ENCODE measurements around the gene NYNRIN.
"Not testable (repeated sequence)": the region's sequence is repeated elsewhere in the genome, so short reads cannot be mapped to it uniquely, and the experiment has no call there.

Gene NYNRIN

DNA sequence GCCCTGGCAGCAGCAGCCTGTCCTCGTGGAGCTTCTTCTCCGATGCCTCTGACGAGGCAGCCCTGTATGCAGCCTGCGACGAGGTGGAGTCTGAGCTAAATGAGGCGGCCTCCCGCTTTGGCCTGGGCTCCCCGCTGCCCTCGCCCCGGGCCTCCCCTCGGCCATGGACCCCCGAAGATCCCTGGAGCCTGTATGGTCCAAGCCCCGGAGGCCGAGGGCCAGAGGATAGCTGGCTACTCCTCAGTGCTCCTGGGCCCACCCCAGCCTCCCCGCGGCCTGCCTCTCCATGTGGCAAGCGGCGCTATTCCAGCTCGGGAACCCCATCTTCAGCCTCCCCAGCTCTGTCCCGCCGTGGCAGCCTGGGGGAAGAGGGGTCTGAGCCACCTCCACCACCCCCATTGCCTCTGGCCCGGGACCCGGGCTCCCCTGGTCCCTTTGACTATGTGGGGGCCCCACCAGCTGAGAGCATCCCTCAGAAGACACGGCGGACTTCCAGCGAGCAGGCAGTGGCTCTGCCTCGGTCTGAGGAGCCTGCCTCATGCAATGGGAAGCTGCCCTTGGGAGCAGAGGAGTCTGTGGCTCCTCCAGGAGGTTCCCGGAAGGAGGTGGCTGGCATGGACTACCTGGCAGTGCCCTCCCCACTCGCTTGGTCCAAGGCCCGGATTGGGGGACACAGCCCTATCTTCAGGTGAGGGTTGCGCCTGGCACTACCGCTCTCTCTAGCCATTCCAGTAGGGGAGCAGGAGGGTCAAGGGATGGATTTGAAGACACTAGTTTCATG lies 28.7 kb upstream of the NYNRIN start:
- no peak for DNase-seq (ENCODE audit: low read depth)

DNA sequence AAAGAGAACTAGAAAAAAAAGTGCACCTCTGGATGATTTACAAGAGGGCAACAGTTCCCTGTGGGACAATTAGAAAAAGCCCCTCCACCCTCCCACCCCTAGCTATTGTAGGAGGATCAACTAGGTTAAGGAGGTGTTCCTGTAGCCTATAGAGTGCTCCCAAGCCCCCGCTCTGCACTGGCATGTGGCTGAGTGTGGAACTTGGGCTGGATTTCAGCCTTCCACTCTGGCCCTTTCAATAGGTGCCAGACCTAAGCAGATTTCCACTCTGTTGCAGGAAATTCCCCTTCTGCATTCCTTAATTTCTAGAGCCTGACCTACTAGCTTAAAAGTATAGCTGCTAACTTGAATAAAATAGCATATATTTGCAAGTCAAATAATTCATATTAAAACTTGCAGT lies 28.1 kb upstream of the NYNRIN start:
- DNase-seq (ENCODE audit: low read depth): no peak

DNA sequence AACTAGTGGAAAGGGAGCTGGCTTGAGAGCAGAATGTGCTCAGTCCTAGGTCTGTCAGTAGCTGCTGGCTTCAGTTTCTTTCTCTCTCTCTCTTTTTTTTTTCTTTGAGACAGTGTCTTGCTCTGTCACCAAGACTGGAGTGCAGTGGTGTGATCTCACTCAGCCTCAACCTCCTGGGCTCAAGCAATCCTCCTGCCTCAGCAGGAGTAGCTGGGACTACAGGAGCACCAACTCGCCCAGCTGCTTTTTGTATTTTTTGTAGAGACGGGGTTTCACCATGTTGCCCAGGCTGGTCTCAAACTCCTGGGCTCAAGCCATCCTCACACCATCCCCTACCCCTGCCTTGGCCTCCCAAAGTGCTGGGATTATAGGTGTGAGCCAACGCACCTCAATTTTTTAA lies 27.2 kb upstream of the NYNRIN start:
- DNase-seq (ENCODE audit: low read depth): not testable (repeated sequence)

DNA sequence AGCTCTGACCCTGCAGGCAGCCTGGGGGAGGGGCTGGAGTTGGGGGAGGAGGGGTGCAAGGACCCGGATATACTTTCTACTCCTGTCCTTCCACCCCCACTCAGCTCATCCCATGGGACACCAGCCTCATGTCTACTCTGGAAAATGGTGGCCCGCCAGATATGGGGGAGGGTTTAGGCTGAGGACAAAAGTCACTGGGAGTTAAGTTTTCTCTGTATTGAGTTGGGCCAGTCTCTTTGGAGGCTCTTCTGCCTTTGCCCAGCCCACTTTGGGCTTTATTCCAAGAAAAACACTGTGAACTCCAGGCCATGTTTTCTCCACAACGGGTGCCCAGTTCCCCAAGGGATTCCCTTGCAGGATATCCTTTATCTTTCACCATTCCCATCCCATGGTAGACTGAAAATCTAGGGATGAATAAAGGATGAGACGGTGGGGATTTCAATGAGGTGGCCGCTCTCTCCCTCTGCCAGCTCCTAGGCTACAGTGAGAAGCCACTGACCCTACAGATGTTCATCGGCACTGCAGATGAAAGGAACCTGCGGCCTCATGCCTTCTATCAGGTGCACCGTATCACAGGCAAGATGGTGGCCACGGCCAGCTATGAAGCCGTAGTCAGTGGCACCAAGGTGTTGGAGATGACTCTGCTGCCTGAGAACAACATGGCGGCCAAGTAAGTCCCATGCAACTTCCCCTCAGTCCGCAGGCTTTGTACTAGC lies 25.9 kb upstream of the NYNRIN start:
- DNase-seq (ENCODE audit: low read depth): no peak

DNA sequence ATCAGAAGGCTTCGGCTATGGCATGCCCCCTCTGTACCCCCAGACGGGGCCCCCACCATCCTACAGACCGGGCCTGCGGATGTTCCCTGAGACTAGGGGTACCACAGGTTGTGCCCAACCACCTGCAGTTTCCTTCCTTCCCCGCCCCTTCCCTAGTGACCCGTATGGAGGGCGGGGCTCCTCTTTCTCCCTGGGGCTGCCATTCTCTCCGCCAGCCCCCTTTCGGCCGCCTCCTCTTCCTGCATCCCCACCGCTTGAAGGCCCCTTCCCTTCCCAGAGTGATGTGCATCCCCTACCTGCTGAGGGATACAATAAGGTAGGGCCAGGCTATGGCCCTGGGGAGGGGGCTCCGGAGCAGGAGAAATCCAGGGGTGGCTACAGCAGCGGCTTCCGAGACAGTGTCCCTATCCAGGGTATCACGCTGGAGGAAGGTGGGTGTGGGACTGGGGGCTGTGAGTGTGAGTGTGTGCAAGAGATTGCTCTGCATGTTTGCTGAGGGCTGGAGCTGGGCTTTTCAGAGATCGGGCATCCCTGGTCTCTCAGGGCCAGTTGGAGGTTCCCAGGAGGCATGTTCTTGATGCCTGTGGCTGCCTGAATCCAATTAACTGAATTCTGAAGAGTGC lies 22.2 kb upstream of the NYNRIN start:
- DNase-seq (ENCODE audit: low read depth): no peak

DNA sequence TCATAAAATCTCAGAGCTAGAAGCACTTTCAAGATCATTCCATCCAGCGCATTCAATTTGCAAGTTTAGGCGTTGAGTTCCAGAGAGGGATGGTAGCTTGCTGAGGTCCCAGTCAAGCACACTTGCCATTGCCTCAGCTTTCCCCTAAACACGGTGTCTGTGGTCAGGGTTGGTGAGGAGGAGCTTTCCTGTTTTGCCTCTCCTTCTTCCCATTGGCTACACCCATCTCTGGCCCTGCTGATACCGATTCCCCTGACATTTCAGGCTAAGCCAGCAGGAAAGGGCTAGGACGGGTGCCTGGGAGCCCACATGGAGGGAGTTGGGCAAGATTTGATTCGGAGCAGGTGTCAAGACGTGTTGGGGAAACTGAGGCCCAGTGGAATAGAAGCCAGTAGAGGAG lies 21.7 kb upstream of the NYNRIN start:
- no peak for DNase-seq (ENCODE audit: low read depth)

DNA sequence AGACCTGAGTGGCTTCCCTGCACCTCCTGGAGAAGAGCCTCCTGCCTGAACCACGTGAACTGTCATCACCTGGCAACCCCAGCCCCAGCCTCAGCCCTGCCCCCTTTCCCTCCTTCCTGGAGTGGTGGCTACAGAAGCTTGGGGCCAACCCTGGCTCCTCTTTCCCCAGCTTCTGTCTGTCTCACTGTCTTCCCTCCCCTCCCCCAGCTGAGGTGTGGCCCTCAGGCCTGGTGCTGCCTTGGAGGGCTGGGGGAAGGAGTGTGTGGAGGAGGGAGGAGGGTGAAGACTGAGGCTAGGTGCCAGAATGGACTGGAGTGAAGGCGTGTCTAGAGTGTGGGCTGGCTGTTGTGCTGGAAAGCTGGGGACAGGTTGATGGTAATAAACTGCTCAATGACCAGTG lies 21.1 kb upstream of the NYNRIN start:
- DNase-seq (ENCODE audit: low read depth): no peak

DNA sequence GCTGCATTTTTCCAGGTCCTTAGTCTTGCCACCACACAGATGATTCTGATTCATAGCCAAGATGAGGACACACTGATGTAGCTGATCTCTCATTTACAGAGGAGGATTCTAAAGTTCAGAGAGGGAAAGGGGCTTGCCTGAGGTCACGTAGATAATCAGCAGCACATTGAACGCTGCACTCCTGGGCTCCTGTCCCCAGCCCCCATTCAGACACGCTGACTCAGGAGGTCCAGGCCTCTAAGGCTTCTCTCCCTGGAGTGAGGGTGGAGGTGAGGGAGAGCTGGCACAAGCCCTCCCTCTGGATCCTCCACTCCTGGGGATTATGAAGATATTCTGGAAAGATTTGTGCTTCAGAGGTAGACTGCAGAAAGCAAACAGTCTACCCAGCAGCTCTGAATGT lies 20.5 kb upstream of the NYNRIN start:
- no peak for DNase-seq (ENCODE audit: low read depth)

DNA sequence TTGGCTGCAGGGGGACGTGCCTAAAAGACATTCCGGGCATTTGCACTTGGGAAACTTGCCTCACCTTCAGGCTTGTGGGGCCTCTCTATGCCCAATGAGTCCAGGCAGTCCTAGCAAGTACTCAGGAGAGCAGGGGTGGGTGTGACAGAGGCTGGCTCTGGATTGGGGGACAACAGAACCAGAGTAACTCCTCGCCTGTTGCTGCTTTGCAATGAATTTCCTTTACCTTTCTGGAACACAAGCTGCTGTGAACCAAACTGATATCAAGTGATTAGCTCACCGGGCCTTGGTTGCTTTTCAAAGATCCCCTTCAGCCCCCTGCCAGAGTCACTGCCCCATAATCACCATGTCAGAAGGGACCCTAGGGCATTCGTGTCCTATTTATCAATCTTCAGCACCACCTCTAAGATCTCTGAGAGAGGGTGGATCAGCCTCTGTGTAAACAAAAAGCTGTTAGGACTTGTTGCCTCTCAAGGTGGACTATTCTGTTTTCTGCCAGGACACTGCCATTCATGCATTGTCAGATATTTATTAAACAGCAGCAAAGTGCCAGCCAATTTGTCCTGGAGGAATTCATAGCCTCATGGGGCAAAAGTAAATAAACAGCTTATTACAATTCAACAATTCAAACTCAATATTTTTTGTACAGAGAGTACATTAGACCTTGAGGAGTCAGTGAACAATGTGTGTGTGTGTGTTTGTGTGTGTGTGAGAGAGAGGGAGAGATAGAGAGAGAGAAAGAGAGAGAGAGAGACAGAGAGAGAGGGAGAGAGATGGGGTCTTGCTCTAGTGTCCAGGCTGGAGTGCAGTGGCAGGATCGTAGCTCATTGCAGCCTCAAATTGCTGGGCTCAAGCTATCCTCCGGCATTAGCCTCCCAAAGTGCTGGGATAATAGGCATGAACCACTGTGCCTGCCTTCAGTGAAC lies 19.6 kb upstream of the NYNRIN start:
- no peak for DNase-seq (ENCODE audit: low read depth)

DNA sequence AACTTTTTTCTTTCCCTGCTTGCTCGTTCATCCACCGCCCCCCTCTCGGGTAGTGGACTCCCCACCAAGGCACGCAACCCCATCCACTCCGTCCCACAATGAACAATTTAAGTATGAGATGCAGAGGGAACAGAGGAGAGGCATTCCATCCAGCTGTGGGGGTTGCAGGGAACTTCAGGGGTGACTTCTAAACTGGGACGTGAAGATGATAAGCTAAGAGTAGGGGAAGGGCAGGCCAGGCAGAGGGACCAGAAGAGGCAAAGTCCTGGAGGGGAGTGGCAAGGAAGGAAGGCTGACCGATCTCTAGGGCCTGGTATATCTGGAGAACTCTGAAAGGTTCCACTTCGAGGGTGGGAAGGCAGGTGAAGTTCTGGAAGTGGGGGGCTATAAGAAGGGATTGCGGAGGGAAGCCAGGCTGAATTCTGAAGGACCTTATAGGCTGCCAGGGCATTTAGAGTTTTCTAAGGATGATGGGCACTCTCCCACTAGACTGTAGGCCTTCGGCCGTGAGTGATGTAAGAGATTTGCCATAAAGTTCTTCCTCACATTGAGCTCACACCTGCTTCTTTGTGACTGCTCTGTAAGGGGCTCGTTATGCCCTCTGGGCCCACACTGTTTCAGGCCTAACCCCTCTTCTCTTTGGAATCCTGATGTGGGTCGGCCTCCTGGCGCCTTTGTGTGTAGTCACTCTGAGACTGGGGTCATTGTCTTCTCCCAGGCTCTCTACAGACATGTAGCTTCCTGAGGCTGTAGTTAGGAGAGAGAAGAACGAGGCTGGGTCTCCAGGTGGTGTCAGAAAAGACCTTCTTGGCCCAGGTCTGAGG lies 18.7 kb upstream of the NYNRIN start:
- DNase-seq (ENCODE audit: low read depth): no peak

DNA sequence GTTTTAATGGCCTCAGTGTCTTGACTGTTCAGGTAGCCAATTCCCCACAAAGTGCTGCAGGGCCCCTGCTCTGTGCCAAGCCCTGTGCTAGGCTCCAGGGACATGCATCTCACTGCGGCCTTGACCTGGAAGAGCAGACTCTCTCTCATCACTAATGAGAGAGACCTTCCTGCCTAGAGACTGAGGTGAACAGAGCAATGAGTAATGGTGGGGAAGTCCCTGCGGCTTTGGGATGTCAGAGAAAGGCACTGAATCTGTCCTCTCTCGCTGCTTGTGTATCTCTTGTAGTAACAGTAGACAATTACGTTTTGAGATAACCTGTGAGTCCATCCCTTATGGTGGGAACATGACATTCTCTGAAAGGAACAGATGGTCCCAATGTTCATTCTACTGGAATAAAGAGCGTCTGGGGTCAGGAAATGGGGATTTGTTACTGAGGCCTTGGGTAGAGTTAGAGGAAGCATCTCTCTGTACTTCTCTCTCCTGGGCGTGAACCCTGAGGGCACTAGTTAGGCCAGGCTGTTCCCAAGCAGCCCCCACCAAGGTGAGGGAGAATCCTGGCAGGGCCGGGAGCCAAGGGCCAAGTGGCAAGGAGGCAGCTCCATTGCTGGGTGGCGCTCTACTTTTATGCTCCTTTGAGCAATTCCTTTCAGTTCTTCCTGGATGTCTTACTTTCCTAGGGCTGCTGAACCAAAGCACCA lies 17.3 kb upstream of the NYNRIN start:
- no peak for DNase-seq (ENCODE audit: low read depth)

DNA sequence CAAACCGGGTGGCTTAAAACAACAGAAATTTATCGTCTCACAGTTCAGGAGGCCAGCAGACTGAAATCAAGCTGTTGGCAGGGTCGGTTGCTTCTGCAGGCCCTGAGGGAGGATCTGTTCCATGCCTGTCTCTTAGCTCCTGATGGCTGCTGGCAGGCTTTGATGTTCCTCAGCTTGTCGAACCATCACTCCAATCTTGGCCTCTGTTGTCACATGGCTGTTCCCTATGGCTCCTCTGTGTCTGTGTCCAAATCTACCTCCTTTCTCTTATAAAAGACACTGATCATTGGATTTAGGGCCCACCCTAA lies 16.8 kb upstream of the NYNRIN start:
- DNase-seq (ENCODE audit: low read depth): no peak

DNA sequence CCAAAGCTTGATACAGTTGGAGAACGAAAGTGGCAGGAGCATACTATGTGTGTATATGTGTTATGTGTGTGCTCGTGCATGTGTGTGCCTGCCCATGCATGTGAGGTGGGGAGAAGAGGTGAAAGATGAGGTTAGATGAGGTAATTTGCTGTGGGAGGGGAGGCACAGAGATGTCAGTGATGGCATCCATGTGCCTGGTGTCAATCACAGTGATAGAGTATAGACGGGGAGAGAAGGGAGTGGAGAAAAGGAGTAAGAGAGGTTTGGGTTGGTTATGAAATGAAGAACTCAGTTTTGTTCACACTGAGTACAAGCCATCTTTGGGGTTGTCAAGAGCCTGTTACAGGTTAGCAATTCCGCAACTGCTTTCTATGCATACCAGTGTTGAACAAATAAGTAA lies 14.6 kb upstream of the NYNRIN start:
- no peak for DNase-seq (ENCODE audit: low read depth)

DNA sequence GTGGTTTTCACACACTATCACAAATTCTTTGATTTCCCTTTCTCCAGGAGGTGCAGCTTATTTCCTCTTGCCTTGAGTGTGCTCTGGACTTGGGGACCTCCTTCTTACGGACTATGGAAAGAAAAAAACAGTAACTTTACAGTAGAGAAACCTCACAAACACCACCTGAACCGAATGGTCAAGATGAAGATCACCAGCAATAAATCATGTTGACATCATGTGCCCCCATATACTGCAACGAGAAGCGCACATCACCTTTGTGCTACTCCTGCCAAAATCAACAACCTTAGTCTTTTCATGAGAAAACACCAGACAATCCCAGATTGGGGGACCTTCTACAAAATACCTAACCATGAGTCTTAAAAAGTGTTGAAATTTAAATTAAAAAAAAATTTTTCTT lies 13.3 kb upstream of the NYNRIN start:
- DNase-seq (ENCODE audit: low read depth): no peak

DNA sequence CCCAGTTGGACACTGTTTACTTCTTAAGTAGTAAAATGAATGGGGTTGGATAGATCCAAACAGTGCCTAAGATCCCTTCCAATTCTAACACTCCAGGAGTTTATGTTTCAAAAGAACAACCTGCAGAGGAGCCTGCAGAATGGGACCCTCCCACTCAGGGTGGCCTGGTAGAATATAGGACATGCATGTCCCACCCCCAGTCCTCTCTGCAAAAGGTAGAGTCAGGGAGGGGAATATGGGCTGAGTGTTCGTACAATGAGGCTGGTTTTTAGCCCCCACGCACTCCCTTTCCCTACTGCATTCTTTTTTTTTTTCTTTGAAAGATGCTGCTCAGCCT lies 11.8 kb upstream of the NYNRIN start:
- no peak for DNase-seq (ENCODE audit: low read depth)

DNA sequence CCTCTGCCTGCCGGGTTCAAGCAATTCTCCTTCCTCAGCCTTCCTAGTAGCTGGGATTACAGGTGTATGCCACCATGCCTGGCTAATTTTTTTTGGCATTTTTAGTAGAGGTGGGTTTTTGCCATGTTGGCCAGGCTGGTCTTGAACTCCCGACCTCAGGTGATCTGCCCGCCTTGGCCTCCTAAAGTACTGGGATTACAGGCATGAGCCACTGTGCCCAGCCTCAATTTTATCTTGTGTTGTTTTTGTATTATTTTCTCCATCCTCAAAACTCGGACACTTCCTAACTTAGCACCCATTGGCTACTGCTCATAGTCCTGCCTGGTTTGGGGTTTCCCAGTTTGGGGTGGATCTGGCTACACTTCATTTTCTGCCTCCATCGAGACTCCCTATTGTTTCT lies 11.2 kb upstream of the NYNRIN start:
- DNase-seq (ENCODE audit: low read depth): not testable (repeated sequence)

DNA sequence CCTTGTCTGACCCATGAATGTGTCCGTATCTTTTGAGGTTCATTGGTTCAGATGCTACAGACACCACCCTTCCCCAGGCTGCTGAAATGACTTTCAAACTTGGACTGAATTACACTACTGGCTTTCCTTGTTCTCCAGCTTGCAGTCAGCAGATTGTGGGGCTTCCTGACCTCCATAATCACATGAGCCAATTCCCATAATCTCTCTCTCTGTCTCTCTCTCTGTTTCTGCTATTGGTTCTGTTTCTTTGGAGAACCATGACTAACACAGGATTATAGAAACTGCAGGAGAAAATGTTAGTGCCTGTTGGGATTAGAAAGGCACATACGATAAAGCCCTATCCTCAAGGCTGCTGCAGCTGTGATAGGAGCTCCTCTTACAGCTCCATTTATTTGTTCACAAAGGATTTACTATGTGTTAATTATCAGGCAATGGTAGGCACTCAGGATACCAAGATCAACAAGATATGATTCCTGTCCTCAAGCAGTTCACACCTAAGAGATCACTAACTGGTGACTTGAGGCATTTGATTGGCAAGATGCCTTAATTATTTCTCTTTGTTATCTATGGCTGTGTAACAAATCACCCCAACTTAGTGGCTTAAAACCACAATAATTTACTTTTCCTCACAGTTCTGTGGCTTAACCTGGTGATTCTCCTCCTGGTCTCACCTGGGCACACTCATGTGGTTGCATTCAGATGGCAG lies 10.2 kb upstream of the NYNRIN start:
- DNase-seq (ENCODE audit: low read depth): no peak

DNA sequence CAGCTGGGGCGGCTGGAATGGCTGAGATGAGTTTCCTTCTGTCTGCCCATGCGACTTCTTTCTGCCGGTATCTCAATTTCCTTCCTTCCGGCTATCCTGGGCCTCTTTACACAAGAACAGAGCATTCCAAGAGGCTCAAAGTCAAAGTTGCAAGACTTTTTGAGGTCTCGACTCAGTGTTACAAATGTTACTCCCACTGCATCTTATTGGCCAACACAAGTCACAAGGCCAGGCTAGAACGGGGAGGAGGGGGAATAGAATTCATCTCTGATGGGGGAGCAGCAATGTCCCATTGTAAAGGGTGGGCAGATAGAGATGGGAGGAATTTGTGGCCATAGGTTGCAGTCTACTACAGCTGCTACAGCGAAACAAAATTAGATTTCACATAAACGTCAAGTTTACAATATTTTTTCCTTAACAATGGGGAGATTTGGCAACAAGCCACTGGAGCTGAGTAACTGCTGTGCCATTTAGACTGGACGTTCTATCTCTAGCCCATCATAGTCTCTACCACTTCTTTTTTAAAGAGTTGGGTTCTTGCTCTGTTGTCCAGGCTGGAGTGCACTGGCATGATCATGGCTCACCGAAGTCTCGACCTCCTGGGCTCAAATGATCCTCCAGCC lies 9.5 kb upstream of the NYNRIN start:
- no peak for DNase-seq (ENCODE audit: low read depth)

DNA sequence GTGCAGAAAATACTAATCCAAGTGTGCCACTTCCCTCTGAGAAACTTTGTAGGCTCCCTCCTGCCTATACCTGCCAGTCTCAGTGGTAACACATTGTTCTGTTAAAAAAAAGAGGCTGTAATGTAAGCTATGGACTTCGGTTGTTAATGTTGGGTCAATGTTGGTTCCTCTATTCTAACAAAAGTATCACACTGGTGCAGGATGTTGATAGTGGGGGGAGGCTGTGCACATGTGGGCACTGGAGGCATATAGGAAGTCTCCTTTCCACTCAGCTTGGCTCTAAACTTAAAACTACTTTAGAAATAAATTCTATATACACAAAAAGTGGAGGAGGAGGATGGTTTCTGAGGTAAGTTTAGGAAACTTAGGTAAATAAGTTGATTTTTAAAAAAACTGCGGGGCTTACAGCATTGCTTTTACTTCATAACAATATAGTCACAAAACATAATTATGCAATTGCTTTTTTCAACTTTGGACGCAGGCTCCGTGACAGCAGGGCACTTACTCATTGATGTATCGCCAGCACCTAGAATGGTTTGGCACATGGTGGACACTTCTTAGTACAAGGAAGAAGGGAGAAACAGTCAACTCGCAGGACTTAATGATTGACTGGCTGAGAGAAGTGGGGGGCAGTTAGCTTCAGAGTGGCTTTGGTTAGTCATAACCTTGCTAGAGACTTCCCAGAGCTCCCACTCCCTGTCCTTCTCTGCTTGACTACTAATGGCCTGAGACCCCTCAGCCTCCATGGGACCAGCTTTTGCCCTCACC lies 7.9 kb upstream of the NYNRIN start:
- DNase-seq (ENCODE audit: low read depth): no peak

All from activated T-helper 1 cell treated with Interleukin-2 at 50 U/mL for 16 hours (primary cell).